Neural progenitor cell (in vitro differentiated cells): ENCODE measurements around the gene SLC51B.
"Not testable (repeated sequence)": the region's sequence is repeated elsewhere in the genome, so short reads cannot be mapped to it uniquely, and the experiment has no call there.

Experiments used
- EZH2 ChIP-seq: fragments of 200-600 bp; sonication (generic); IDR thresholded peaks from 2 replicates; pipeline ENCODE4 v1.6.1; 2017; ENCODE audit warnings: antibody characterized with exemption, mild to moderate bottlenecking, moderate library complexity
- EZH2phosphoT487 ChIP-seq: fragments of 200-600 bp; sonication (generic); IDR thresholded peaks from 2 replicates; pipeline ENCODE4 v1.6.1; 2017; ENCODE audit warnings: antibody characterized with exemption
- TF ChIP-seq, protein P1 (sequence below): fragments of 200-600 bp; sonication (generic); IDR thresholded peaks from 2 replicates; pipeline ENCODE4 v1.5.1; 2017; ENCODE audit warnings: antibody characterized with exemption, mild to moderate bottlenecking

GRCh38 chr15:65099801-65100200, 54.6 kb downstream of the SLC51B start:
- TF ChIP-seq EZH2, EZH2phosphoT487: not testable (repeated sequence)
- TF ChIP-seq, protein P1, sequence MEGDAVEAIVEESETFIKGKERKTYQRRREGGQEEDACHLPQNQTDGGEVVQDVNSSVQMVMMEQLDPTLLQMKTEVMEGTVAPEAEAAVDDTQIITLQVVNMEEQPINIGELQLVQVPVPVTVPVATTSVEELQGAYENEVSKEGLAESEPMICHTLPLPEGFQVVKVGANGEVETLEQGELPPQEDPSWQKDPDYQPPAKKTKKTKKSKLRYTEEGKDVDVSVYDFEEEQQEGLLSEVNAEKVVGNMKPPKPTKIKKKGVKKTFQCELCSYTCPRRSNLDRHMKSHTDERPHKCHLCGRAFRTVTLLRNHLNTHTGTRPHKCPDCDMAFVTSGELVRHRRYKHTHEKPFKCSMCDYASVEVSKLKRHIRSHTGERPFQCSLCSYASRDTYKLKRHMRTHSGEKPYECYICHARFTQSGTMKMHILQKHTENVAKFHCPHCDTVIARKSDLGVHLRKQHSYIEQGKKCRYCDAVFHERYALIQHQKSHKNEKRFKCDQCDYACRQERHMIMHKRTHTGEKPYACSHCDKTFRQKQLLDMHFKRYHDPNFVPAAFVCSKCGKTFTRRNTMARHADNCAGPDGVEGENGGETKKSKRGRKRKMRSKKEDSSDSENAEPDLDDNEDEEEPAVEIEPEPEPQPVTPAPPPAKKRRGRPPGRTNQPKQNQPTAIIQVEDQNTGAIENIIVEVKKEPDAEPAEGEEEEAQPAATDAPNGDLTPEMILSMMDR: not testable (repeated sequence)
